Measurements from ENCODE around the gene GGTLC1.
"Not testable (repeated sequence)": the region's sequence is repeated elsewhere in the genome, so short reads cannot be mapped to it uniquely, and the experiment has no call there.

The GGTLC1 gene

GRCh38 chr20:23993440-23993839 lies 4.9 kb upstream of the GGTLC1 start:
- not testable (repeated sequence) for DNase-seq

DNA sequence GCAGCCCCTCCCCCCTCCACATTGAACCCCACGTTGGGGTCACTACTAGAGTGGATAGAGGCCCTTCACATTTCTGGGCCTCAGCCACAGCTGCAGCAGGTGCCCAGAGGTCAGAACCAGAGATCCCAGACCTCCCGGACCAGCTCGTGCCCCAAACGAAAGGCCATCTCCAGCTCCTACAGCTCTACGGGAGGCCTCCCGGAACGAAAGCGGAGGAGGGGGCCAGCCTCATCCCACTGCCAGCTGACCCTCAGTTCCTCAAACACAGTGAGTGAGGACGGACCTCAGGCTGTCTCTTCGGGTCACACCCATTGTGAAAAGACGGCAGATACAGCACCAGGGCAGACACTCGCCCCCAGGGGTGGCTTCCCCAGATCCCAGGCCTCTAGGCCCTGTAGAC lies 1.7 kb upstream of the GGTLC1 start:
- DNase-seq, result not testable (repeated sequence)

DNA sequence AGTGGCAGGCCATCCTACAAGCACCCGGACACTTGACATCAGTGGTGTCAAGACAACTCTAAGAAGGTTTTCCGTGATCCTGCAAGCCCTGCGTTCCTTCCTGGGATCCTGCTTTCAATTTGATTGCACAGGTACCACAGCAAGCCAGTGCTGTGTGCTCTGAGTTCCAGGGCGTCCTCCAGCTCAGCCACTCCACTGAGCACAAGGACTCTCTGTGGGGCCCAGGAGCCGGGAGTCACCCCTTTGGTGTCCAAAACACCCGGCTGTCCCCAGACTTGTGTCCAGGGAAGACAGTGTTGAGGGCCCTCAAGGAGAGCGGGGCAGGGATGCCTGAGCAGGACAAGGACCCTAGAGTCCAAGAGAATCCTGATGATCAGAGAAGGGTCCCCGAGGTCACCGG lies 387 bp upstream of the GGTLC1 start:
- DNase-seq, result not testable (repeated sequence)

DNA sequence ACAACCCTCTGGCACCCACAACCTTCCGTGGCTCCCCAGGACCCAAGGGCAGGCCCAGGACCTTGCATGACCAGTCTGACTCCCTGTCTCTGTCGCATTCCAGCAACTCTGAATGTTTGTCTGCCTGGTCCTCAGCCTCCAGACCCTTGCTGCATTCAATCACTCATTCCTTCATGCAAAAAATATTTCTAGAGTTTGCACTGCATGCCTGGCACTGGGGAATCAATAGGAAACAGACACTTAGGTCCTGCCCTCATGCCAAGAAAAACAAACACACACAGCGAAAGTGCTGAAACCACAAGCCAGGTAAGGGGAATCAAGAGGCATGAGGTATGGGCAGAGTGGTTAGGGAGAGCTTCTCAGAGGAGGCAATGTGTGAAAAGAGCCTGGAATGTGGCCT lies 1.9 kb downstream of the GGTLC1 start:
- not testable (repeated sequence) for DNase-seq

- not testable (repeated sequence) for DNase-seq
These were observed 2.3 kb downstream of the GGTLC1 start for GRCh38 chr20:23986310-23986709.

DNA sequence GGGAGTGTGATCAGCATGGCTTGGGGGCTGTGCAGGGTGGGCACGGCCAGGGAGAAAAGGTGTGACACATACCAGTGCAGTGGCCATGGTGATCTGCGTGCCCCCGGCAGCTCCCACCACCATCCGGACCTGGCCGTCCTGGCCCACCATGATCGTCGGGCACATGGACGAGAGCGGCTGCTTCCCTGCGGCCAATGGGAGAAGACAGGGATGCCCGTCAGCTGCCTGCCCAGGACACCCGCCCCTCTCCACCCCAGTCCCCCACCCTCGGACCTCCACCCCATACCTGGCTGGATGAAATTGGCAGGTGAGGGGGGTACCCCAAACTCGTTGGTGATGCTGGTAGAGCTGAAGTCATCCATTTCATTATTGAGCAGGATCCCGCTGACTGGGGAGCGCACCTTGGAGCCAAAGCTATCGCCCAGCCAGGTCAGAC lies 2.8 kb downstream of the GGTLC1 start:
- not testable (repeated sequence) for DNase-seq

GRCh38 chr20:23985066-23985789 lies 3.4 kb downstream of the GGTLC1 start:
- not testable (repeated sequence) for DNase-seq

DNA sequence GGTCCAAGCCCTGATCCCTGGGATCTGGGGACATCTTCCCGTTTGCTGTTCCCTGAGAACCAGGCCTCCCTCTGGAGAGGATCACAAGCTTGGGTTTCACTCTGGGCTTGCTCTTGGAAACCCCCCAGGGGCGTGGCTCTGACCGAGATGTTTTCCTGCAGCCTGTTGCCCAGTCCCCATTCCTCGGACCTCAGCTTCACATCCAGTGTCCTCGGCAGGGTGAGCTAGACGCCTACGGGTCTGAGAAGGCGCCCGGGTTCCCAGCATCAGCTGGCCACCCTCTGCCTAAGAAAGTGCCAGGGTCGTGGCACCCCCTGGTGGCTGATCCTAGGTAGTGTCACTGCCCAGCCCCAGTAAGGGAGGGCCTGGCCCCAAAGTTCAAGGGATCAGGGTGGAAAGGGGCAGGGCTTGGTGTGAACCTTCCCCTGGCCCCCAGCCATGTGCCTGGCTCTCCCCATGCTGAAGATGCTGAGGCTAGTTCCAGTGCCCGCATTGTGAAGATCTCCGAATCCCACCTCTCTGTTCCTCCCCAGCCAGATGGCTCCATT lies 4.0 kb downstream of the GGTLC1 start:
- DNase-seq, result not testable (repeated sequence)

GRCh38 chr20:23982112-23983018 lies 6.2 kb downstream of the GGTLC1 start:
- DNase-seq, result not testable (repeated sequence)

DNA sequence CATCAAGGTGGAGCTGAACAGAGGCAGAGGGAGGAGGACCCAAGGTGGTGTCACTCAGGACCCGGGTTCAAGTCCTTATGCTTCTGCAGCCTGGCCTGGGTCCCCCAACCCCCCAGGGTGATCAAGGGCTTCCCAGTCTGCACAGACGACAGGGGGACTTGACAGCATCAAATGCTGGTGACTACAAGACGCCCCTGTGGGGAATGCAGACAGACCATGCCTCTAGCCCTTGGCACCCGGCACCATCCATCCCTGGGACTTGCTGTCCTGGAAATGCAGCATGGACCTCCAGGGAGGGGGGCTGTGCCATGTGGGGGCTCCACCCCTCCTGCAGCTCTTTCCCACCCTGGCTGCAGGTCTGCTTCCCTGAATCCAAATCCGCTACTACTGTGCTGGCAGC lies 7.1 kb downstream of the GGTLC1 start:
- not testable (repeated sequence) for DNase-seq

DNA sequence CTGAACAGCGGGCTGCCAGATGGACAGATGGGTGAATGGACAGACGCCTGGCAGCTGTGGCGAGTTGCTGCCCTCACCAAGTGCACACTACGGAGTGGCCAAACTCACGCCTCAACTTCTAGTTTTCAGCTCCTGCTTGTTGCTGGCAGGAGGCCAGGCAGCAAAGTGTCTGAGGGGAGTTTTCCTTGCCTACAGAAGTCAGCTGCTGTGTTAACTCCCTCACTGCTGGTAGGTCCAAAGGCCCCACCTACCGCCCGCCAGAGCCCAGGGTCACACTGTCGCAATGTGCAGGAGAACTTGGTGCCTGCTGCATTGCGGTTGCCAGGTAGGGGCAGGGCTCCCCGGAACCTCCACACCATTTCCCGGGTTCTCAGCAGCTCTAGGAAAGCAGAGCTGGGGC lies 7.6 kb downstream of the GGTLC1 start:
- not testable (repeated sequence) for DNase-seq

DNA sequence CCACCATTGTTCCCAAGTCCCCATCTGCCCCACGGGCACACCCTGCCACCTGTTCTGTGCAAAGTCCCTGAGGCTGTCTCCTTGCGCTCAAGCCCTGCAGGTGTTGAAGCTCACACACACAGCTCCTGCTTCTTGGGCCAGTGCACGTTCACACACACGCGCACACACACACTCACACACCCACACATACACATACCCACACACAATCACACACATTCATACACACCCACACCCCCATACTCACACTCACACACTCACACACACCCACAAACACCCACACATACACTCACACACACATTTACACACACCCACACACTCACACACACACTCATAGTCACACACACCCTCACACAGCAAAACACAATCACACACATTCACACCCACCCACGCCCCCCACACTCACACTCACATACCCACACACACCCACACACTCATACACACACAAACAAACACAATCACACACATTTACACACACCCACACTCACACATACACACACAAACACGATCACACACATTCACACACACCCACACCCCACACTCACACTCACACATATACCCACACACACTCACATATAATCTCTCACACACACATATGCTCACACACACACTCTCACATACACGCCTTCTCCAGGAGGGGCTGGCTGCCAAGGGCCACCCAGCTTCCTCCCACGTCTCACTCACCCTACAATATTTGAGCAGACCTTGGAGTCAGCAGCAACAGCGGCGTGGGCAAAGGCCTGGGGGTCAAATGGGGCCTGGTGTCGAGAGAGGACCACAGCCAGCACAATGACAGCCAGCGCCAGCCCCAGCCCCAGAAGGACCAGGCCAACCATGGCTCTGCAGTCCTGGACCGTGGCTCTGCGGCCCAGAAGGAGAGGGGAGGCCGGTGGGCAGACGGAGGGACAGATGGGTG lies 8.4 kb downstream of the GGTLC1 start:
- DNase-seq, result not testable (repeated sequence)

GRCh38 chr20:23979380-23979779 lies 9.2 kb downstream of the GGTLC1 start:
- not testable (repeated sequence) for DNase-seq

GRCh38 chr20:23978457-23978856 lies 10.1 kb downstream of the GGTLC1 start:
- DNase-seq, result not testable (repeated sequence)

DNA sequence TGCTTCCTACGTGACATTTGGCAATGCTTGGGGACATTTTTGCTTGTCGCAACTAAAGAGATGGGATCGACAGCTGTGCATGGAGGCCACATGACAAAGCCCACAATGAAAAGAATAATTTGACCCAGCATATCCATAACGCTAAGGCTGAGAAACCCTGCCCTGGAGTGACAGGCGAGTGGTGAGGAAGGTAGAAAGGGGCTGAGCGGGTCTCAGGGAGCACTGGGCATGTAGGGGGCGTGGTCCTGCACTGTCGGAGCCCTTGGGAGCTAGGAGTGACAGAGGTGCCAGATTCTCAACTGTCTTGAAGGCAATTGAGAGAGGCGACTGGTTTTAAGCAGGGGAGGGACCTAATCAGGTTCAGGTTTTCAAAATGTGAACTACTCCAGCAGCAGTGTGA lies 13.6 kb downstream of the GGTLC1 start:
- no peak for DNase-seq

DNA sequence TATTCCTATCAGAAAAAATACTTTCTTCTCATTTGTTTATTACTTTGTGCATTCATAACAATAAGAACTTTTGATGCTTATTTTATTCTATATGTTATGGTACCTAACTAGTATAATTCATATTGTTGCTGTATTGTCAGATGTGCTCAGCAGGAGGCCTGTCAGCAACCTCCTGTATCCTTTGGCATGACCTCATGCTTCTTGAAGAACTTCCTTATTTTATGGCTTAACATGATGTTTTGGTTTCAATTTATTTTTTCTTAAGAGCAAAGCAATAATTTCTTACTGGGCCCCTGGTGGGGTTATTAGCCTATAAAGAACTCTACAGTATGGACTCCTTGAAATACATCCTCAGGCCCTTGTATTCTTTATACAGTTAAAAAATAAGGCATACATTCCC lies 17.3 kb downstream of the GGTLC1 start:
- no peak for DNase-seq

GRCh38 chr20:23970049-23970448 lies 18.5 kb downstream of the GGTLC1 start:
- DNase-seq, result no peak

- no peak for DNase-seq
These were observed 21.0 kb downstream of the GGTLC1 start for GRCh38 chr20:23967616-23967979.

DNA sequence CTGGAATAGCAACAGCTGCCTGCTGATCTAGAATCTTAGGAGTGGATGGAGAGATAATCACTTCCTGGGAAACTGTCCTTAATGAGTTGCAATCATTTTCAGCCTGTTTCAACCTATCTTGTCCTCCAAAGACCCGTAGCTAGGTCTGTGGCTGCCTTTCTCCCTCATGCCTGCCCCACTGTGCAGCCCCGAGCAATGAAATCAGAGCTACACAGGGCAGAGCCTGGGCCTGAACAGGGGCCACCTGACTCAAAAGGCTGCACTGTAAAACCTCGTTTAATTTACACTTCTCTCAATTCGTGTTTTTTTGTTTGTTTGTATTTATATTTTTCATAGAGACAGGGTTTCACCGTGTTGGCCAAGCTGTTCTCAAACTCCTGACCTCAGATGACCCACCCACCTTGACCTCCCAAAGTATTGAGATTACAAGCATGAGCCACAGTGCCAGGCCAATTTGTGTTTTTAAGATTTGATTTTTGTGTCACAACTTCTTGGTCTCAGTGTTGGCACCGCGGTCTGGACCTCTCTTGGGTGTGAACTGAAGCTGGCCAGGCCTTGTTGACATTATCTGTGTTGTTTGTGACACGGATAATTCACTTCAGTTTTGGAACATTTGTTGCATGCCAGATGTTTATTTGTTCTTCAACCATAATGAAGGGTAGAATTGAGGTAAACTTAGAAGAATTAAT lies 21.5 kb downstream of the GGTLC1 start:
- DNase-seq, result no peak

GRCh38 chr20:23966298-23966697 lies 22.3 kb downstream of the GGTLC1 start:
- no peak for DNase-seq

GRCh38 chr20:23963941-23964340 lies 24.6 kb downstream of the GGTLC1 start:
- no peak for DNase-seq

DNA sequence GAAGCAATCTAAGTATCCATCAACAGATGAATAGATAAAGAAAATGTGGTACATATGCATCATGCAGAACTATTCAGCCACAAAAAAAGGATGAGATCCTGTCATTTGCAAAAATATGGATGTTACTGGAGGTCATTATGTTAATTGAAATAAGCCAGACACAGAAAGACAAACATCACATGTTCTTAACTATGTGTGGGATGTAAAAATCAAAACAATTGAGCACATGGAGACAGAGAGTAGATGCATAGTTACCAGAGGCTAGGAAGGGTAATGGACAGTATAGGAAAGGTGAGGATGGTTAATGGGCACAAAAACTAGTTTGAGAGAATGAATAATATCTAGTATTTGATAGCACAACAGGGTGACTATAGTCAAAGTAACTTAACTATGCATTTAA lies 26.3 kb downstream of the GGTLC1 start:
- DNase-seq, result no peak

Data from CD4-positive, alpha-beta T cell treated with Interleukin-17A for 4 hours (primary cell).